Ishikawa (cell line): ENCODE data around the gene SERGEF.

Experiments used
- CEBPB ChIP-seq: IDR thresholded peaks from 2 replicates; pipeline ENCODE4 v1.6.1; 2012
- CREB1 ChIP-seq: IDR thresholded peaks from 2 replicates; pipeline ENCODE4 v1.6.1; 2012; ENCODE audit warnings: low read depth
- EGR1 ChIP-seq: IDR thresholded peaks from 2 replicates; pipeline ENCODE4 v1.6.1; 2012
- EP300 ChIP-seq: IDR thresholded peaks from 2 replicates; pipeline ENCODE4 v1.6.1; 2012; ENCODE audit warnings: borderline replicate concordance
- FOXM1 ChIP-seq: IDR thresholded peaks from 2 replicates; pipeline ENCODE4 v1.6.1; 2012; ENCODE audit warnings: low read depth, borderline replicate concordance
- MAX ChIP-seq: IDR thresholded peaks from 2 replicates; pipeline ENCODE4 v1.6.1; 2012
- NFIC ChIP-seq: IDR thresholded peaks from 2 replicates; pipeline ENCODE4 v1.6.1; 2012
- RAD21 ChIP-seq: IDR thresholded peaks from 2 replicates; pipeline ENCODE4 v1.6.1; 2012; ENCODE audit warnings: low read depth
- TAF1 ChIP-seq: IDR thresholded peaks from 2 replicates; pipeline ENCODE4 v1.6.1; 2012; ENCODE audit warnings: low read depth, mild to moderate bottlenecking
- TCF12 ChIP-seq: IDR thresholded peaks from 2 replicates; pipeline ENCODE4 v1.6.1; 2012; ENCODE audit warnings: low read depth
- TEAD4 ChIP-seq: IDR thresholded peaks from 2 replicates; pipeline ENCODE4 v1.6.1; 2012
- YY1 ChIP-seq: IDR thresholded peaks from 2 replicates; pipeline ENCODE4 v1.6.1; 2012; ENCODE audit warnings: low read depth
- ZBTB7A ChIP-seq: IDR thresholded peaks from 2 replicates; pipeline ENCODE4 v1.6.1; 2012; ENCODE audit warnings: low read depth
- TF ChIP-seq, protein P1 (sequence below): IDR thresholded peaks from 2 replicates; pipeline ENCODE4 v1.6.1; 2012; ENCODE audit warnings: low read depth, mild to moderate bottlenecking
- TF ChIP-seq, protein P2 (sequence below): IDR thresholded peaks from 2 replicates; pipeline ENCODE4 v1.6.1; 2012

SERGEF gene

GRCh38 chr11:17883946-17884345 lies 128.9 kb downstream of the SERGEF start:
- TF ChIP-seq, protein P1, sequence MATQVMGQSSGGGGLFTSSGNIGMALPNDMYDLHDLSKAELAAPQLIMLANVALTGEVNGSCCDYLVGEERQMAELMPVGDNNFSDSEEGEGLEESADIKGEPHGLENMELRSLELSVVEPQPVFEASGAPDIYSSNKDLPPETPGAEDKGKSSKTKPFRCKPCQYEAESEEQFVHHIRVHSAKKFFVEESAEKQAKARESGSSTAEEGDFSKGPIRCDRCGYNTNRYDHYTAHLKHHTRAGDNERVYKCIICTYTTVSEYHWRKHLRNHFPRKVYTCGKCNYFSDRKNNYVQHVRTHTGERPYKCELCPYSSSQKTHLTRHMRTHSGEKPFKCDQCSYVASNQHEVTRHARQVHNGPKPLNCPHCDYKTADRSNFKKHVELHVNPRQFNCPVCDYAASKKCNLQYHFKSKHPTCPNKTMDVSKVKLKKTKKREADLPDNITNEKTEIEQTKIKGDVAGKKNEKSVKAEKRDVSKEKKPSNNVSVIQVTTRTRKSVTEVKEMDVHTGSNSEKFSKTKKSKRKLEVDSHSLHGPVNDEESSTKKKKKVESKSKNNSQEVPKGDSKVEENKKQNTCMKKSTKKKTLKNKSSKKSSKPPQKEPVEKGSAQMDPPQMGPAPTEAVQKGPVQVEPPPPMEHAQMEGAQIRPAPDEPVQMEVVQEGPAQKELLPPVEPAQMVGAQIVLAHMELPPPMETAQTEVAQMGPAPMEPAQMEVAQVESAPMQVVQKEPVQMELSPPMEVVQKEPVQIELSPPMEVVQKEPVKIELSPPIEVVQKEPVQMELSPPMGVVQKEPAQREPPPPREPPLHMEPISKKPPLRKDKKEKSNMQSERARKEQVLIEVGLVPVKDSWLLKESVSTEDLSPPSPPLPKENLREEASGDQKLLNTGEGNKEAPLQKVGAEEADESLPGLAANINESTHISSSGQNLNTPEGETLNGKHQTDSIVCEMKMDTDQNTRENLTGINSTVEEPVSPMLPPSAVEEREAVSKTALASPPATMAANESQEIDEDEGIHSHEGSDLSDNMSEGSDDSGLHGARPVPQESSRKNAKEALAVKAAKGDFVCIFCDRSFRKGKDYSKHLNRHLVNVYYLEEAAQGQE: no peak
- TF ChIP-seq TEAD4 (no peak), CREB1 (no peak), TCF12 (no peak), YY1 (no peak), RAD21 (no peak), NFIC (no peak), TAF1 (no peak), MAX (no peak), EP300 (no peak), ZBTB7A (no peak)

- TF ChIP-seq RAD21: no peak
- TF ChIP-seq CEBPB: no peak
- no peak for TF ChIP-seq ZBTB7A
- no peak for TF ChIP-seq CREB1
- TF ChIP-seq YY1: no peak
These were observed 129.8 kb downstream of the SERGEF start for GRCh38 chr11:17883057-17883456.

GRCh38 chr11:17878743-17879142 lies 134.1 kb downstream of the SERGEF start:
- TF ChIP-seq TCF12 (no peak), TAF1 (no peak), CREB1 (no peak), ZBTB7A (no peak), FOXM1 (no peak), TEAD4 (no peak), EGR1 (no peak), CEBPB (no peak), MAX (no peak), EP300 (no peak), RAD21 (no peak)
- TF ChIP-seq, protein P2, sequence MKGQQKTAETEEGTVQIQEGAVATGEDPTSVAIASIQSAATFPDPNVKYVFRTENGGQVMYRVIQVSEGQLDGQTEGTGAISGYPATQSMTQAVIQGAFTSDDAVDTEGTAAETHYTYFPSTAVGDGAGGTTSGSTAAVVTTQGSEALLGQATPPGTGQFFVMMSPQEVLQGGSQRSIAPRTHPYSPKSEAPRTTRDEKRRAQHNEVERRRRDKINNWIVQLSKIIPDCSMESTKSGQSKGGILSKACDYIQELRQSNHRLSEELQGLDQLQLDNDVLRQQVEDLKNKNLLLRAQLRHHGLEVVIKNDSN: no peak
- TF ChIP-seq, protein P1: no peak

DNA sequence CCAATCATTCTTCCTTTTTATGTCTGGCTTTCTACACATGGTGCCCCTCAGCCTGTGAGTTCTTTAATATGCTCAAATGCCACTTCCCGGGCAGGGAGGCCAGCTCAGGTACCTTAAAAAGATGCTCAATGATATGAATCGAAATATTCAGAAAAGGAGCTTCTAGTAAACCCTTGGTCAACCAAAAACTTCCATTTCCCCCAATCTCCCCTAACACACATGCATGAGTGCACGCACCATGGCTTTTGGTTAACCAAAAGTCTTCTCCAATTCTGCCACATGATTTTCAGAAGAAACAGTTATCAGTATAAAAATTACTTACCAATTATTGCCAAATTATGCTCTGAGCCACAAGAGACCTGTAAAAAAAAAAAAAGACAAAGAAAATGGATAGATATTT lies 135.0 kb downstream of the SERGEF start:
- no peak for TF ChIP-seq CEBPB
- TF ChIP-seq EP300: no peak

- TF ChIP-seq NFIC: no peak
These were observed 136.0 kb downstream of the SERGEF start for GRCh38 chr11:17876827-17877226.

- TF ChIP-seq ZBTB7A (no peak), NFIC (no peak), EP300 (no peak), RAD21 (no peak), TAF1 (no peak)
These were observed 137.0 kb downstream of the SERGEF start for GRCh38 chr11:17875891-17876290.

DNA sequence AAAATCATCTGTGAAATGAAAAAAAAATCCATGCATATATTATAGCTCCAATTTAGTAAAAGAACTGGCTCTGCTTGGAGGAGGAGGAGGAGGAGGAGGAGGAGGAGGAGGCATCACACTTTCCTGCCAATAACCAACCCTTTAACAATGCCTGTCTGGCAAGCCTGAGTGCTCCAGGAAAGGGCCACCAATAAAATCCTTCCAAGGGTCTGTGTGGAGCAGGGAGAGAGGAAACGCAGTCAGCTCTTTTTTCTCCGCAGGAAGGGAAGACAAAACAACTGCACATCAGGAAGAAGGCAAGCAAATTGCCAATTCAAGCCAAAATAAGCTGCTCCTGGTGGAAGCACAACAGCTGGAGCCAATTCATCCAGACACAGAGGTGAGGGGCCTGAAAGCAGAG lies 139.3 kb downstream of the SERGEF start:
- TF ChIP-seq EP300 (no peak), EGR1 (no peak), ZBTB7A (no peak), TAF1 (no peak), CREB1 (no peak)
- TF ChIP-seq, protein P2: no peak

DNA sequence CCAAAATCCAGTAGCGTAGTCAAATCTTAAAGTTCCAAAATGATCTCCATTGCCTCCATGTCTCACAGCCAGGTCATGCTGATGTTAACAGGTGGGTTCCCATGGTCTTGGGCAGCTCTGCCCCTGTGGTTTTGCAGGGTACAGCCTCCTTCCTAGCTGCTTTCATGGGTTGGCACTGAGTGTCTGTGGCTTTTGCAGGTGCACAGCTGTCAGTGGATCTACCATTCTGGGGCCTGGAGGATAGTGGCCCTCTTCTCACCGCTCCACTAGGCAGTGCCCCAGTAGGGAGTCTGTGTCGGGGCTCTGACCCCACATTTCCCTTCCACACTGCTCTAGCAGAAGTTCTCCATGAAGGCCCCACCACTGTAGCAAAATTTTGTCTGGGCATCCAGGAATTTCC lies 145.5 kb downstream of the SERGEF start:
- no peak for TF ChIP-seq YY1
- TF ChIP-seq, protein P1: no peak
- TF ChIP-seq TEAD4: no peak
- TF ChIP-seq MAX: no peak
